HG02623 (cell line): Measurements from ENCODE around the gene USP48.
"Not testable (repeated sequence)": the region's sequence is repeated elsewhere in the genome, so short reads cannot be mapped to it uniquely, and the experiment has no call there.

Experiments
- ATAC-seq: cut with Tn5 transposase; IDR thresholded peaks from one replicate; pipeline ENCODE4 v1.9.1; 2021; ENCODE audit warnings: moderate library complexity; ENCODE audit not compliant: unreplicated experiment

Gene USP48, protein sequence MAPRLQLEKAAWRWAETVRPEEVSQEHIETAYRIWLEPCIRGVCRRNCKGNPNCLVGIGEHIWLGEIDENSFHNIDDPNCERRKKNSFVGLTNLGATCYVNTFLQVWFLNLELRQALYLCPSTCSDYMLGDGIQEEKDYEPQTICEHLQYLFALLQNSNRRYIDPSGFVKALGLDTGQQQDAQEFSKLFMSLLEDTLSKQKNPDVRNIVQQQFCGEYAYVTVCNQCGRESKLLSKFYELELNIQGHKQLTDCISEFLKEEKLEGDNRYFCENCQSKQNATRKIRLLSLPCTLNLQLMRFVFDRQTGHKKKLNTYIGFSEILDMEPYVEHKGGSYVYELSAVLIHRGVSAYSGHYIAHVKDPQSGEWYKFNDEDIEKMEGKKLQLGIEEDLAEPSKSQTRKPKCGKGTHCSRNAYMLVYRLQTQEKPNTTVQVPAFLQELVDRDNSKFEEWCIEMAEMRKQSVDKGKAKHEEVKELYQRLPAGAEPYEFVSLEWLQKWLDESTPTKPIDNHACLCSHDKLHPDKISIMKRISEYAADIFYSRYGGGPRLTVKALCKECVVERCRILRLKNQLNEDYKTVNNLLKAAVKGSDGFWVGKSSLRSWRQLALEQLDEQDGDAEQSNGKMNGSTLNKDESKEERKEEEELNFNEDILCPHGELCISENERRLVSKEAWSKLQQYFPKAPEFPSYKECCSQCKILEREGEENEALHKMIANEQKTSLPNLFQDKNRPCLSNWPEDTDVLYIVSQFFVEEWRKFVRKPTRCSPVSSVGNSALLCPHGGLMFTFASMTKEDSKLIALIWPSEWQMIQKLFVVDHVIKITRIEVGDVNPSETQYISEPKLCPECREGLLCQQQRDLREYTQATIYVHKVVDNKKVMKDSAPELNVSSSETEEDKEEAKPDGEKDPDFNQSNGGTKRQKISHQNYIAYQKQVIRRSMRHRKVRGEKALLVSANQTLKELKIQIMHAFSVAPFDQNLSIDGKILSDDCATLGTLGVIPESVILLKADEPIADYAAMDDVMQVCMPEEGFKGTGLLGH

DNA sequence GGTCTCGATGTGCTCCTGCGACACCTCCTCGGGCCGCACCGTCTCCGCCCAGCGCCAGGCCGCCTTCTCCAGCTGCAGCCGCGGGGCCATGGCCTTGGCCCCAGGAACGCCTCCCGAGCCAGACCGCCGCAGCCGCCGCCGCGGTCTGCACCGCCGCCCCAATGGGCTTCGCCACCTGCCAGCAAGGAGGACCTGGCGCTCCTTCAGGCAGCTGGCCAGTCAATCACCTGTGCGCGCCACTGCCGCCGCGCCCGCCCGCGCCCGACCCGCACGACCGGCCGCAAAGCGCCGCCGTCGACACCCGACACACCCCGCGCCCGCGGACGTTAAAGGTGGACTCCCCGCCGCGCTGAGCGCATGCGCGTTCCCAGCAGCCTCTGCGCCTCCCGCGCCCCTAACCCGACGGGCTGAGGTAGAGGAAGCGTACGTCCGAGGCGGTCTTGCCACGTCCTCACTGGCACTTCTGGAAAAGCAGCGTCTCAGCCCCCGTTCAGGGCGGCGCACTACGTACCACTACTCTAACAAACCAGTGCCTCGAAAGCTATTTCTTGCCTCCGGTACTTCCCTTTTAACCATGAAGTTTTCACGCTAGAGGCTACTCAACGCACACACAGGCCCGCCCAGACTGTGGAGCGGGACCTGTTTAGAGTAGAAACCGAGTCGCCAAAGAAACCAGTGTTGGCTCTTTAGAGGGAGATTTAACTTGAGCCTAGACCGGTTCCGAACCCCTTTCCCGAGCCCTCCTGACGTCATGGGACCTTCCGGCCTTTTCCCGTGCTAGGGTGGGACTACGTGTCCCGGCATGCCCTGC lies at the start of gene USP48:
TSS of gene USP48 (minus strand) at position 282 of the 811 bp plus-strand sequence. CDS start at position 90, 192 bp downstream.
- peak; percentile 68 for ATAC-seq

DNA sequence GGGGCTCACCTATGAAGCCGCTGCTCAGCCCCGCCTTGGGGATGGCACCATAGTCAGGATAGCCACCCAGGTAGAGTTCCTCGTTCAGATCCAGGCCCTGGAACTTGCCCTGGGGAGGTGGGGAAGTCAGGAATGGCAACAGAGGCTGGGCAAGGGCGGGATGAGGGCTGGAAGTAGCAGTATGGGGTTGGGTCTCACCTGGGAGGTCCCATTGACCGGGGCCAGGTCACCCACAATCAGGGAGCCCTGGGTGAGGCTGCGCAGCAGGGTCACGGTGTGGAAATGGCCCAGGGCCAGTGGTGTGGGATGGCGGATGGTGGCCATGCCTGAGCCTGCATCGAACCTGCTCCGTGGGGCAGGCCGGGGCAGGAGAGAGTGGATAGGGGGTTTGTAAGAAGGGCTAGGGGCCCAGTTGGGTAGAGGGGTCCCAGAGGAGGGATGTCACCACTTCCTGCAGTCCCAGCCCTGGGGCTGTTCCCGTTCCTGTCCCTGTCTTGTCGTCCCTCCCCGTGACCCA lies 48.6 kb upstream of the USP48 start:
- no peak for ATAC-seq

DNA sequence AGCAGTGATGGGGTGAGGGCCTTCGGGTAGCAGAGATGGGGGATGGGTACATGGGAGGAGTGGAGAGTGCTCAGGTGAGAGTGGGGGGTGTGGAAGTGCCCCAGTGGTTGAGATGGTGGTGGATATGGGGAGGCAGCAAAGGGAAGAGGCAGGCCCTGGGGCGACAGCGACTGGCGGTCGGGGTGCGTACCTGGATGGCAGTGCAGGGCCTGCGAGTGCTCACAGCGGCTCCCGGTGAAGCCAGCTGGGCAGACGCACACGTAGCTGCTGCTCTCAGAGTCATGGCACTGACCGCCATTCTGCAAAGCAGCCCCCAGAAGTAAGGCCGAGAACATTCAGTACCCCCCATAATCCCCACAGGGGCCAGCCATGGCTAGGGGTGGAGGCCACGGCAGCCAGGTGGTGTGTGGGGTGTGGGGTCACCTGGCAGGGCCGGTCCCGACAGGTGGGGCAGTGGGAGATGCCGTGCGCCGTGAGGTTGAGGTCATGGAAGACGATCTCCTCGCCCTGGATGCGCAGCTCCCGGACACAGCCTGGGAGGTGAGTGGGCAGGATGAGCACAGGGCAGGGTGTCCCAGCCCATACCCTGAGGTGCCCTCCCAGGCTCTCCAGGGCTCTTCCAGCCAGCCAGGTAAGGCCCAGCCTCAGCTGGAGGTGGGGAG lies 48.0 kb upstream of the USP48 start:
- ATAC-seq, result no peak

DNA sequence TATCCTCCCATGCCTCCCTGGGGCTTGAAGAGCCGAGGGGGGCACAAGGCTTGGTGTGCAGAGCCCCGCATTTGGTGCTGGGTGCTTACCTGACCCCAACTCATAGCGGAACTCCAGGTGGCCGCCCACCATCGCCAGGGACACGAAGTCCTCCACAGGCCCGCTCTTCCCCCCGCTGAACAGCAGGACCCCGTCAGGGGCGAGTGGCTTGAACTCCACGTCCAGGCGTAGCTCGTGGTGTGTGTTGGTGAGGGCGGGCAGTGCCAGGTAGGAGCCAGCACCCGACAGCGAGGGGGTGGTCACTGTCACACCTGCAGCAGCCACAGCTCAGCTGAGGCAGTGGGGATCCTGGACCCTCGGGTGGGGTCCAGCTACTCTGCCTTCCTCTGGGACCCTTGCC lies 46.3 kb upstream of the USP48 start:
- ATAC-seq, result no peak

DNA sequence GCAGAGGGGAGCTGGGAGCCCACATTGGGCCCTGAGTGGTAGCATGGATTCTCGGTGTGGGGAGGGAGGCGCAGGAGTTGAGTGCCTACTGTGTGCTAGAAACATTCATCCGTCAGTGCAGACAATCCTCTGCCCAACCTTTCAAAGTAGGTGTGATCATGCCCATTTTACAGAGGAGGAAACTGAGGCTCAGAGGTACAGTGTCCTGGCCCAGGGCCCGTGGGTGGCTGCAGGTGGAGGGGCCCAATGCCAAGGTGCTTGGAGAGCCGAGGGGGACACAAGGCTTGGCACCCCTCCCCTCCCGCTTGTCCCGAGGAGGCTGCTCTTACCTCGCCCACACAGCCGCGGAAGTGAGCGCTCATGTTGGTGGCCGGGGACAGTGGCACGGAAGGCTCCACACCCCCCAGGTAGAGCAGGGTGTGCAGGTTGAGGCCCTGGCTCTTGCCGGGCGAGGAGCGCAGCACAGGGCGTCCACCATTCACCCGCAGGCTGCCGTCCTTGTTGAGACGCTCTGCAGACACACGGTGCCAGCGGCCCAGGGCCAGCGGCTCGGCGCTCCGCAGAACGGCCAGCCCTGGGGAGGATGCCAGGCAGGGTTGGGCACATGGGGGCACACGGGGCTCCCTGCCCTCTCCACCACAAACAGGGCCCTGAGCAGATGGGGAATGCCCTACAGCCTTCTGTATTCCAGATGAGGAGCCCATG lies 45.7 kb upstream of the USP48 start:
- no peak for ATAC-seq

DNA sequence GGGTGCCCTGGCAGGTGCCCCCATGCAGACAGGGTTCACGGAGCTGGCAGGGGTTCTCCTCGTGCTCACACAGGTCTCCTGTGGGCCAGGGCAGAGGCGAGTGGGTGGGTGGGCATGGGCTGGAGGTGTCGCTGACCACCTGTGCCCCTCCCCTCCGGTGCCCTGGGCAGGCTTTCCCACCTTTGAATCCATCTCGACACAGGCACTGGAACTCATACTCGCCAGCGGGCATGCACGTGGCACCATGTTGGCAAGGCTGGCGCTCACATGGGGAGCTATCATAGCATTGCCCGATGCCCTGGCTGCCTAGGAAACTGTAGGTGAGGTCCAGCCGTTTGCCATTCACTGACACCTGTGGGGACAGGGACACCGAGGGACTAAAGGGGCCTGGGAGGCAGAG lies 45.1 kb upstream of the USP48 start:
- no peak for ATAC-seq

DNA sequence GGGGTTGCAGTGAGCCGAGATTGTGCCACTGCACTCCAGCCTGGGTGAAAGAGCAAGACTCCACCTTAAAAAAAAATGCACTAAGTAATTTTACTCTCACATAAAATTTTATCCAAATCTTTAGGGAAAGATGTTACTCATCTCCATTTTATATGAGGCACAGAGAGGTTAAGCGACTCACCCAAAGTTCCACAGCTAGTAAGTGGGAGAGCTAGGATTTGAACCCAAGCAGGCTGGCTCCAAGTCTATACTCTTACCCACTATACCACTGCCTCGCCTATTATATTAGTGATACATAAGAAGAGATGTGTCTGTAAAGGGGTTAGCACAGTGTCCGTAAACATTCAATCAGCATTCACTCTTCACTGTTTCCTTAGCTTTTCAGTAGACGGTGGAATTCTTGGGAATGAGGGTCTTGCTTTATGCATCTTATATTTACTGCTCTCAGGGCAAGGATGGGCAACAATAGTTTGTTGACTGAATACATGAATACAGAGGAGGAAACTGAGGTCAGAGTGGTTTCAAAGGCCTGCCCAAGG lies 44.3 kb upstream of the USP48 start:
- ATAC-seq, result no peak

DNA sequence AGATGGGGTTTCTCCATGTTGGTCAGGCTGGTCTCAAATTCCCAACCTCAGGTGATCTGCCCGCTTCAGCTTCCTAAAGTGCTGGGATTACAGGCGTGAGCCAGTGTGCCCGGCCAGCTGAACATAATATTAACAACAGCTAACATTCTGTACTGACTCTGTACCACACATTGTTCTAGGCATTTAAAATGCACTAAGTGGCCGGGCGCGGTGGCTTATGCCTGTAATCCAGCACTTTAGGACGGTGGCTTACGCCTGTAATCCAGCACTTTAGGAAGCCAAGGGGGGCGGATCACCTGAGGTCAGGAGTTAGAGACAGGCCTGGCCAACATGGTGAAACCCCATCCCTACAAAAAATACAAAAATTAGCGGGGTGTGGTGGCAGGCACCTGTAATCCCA lies 43.7 kb upstream of the USP48 start:
- ATAC-seq, result not testable (repeated sequence)

DNA sequence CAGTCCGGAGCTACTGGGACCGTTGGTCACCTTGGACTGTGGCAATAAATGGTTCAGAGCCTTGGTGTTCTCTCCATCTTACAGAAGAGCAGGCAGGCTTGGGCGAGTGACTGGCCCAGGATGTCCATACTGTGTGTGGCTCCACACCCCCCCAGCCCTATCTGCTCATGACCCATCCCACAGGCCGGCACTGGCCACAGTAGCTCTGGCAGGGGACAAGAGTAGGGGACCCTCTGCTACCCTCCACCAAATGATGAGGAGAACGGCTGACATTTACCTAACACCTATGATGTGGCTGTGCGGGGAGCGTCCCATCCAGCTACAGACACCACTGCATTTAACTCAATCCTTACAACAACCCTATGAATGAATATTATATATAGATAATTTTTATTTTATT lies 42.4 kb upstream of the USP48 start:
- no peak for ATAC-seq

DNA sequence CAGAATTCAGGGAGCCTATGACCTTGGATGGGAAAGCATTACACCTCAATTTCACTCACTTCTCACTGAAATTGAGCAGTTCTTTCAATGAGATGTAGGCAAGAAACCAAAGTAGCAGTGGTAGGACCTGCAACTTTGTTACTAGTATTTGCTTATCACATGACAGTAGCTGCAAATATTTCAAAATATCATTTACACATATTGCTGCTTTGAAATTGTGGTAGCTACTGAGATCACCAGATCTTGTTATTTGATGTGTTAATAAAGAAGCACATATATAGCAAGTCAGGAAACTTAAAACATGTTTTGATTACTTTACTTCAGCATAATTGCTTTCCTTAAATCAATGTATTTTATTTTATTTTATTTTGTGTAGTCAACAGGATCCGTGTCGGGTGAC lies 42.0 kb upstream of the USP48 start:
- ATAC-seq, result no peak

DNA sequence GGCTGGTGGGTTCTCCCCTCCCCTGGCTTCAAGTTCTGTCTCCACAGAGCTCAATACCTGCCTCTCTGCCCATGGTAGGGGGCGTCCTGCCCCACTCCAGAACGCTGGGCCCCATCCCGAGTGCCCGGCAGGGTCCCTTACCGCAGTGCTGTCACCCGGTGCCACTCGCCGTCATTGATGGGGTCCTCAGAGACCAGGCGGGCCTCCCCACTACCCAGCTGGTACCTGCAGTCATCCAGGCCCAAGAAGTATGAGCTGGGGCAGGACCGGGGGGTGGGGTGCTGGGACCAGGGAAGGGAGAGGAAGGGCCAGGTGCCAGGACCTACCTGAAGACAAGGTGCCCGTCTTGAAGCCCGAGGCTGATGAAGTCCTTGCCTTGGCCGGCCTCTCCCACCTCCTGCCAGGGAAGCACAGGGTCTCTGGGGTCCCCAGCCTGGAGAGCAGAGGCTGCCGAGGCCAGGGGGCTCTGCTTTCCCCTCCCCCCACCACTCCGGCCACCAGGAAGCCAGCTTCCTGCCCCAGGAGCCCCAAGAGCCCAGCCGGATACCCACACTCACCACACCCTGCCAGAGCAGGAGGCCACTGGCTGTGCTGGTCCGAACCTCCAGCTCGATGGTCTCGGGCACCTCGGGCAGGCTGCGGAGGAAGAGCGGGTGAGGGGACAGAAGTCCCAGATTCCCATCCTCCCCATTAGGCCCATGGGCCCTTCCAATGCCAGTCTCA lies 41.2 kb upstream of the USP48 start:
- no peak for ATAC-seq

DNA sequence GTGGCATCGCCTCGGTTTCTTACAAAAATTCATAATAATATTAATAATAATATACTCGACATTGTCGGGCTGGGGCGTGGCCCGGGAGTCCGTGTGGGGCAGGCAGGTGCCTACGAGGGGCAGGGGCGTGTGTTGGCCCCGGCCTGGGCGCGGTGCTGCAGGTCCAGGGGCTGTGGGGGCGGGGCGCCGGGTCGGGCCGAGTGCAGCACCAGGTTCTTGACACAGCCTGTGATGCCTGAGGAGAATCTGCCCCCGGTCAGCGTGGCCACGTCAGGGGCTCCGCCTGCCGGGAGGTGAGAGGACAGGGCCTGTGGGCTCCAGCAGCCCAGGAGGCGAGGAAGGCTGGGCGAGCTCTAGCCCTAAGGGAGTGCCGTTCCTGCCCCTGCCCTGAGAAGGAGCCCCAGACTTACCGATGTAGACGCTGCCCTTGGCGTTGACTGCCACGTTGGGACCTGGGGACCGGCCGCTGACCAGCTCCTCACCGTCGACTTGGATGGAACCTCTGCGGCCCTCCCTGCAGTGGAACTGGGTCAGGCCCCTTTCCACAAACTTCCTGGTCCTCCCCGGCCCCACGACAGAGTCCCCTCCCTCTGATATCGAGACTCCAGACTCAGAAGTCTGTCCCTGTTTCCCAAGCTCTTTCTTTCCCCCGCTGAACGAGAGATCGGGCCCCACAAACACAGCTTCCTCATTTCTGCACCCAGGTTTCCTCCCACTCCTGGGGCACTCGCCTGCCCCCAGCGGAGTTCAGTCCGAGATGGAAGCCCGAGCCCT lies 40.4 kb upstream of the USP48 start:
- ATAC-seq, result no peak

DNA sequence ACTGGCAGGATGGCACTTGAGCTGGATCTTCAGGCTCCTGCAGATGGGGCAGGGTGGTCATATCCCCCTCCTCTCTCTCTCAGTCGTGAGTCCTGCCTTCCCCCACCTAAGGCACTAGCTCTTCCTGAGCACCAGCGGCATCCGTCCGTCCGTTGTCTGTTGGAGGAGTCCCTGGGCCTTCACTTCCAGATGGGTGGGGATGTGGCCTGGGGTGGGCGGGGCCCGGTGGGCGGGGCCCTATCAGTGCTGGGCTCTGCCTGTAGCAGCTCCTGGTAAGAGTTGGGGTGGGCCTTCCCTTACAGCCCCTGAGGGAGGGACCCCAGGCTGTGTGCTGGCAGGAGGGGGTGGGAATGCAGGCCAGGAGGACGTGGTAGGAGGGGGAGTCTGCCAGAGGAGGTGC lies 39.4 kb upstream of the USP48 start:
- no peak for ATAC-seq

DNA sequence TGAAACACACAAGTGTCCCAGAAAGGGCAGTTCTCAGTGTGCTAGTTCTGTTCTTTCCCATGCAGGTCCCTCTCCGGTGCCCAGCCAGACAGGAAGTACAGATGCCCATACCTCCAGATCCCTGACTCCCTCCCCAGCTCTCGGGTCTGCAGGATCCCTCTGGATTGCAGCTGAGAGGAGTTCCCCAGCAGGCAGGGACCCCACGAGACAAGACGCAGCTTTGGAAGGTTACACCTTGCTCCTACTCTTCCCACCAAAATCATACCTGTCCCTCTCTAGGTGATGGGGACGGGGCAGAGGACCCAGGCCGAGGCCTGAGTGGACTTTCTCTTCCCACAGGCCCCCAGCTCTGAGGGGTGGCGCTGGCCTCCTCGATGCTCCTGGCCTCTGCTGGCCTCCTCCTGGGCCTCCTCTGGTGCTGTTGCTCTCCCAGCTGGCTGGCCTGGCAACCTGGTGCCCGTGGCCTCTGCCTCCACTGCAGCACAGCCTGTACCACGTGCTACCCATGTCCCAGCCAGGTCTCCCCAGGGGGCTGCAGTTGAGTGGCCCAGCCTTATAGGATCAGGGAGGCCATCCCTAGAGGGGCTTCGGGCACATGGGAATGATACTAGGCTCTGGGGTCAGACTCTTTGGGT lies 38.6 kb upstream of the USP48 start:
- no peak for ATAC-seq

DNA sequence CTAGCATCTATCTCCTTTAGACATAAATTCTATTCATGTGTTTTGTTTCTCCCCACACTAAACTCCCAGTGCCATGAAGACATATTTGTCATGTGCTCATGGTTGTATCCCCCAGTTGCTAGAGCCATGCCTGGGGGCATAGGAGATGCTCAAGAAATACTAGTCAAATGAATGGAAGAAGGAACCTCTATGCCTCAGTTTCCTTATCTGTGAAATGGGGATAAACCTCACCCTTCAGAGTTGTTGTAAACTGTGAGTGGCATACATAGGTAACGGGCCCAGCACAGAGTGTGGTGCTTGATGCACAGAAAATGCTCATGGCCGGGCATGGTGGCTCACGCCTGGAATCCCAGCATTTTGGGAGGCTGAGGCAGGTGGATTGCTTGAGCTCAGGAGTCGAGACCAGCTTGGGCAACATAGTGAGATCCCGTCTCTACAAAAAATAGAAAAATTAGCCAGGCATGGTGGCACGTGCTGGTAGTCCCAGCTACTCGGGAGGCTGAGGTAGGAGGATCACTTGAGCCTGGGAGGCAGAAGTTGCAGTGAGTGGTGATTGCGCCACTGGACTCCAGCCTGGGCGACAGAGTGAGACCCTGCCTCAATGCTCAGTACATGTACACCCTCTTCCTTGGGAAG lies 37.8 kb upstream of the USP48 start:
- ATAC-seq, result no peak

DNA sequence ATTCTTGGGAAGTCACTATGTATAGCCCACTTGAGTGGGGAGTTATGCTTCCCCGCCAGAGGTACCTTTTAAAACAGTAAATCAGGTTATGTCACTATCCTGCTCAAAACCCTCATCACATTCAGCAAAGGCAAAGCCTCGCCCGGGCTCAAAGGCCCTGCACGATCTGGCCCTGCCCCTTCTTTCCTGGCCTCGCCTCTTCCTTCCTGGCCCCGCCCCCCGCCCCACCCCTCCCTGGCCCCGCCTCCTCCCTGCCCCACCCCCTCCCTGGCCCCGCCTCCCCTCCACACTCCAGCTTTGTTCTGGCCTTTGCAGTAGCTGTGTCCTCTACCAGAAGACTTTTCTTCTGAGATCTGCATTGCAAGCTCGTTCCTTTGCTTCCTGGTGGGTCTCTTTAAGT lies 35.7 kb upstream of the USP48 start:
- ATAC-seq, result no peak
